BLaER1 treated with 17β-estradiol and CSF1 and Interleukin-3, amounts not matched to agents 10 nM and 100 nM (cell line): Measurements from ENCODE around the gene WNT7B.

Experiments used
- H3K27ac ChIP-seq, 11 experiments: shearing (Covaris generic); formaldehyde crosslinking; 2 replicates each; pipeline ENCODE4 v1.8.1; 2022
- H3K27me3 ChIP-seq, 11 experiments: shearing (Covaris generic); formaldehyde crosslinking; 2 replicates each; pipeline ENCODE4 v1.8.1; 2022
- H3K36me3 ChIP-seq, 11 experiments: shearing (Covaris generic); formaldehyde crosslinking; 2 replicates each; pipeline ENCODE4 v1.8.1; 2022
- H3K4me1 ChIP-seq, 10 experiments: shearing (Covaris generic); formaldehyde crosslinking; 2 replicates each; pipeline ENCODE4 v1.8.1; 2022
- H3K4me2 ChIP-seq, 11 experiments: shearing (Covaris generic); formaldehyde crosslinking; 2 replicates each; pipeline ENCODE4 v1.8.1; 2022
- H3K4me3 ChIP-seq, 10 experiments: shearing (Covaris generic); formaldehyde crosslinking; 2 replicates each; pipeline ENCODE4 v1.8.1; 2022
- H3K9ac ChIP-seq, 11 experiments: shearing (Covaris generic); formaldehyde crosslinking; 2 replicates each; pipeline ENCODE4 v1.8.1; 2022
- H3K9me3 ChIP-seq, 11 experiments: shearing (Covaris generic); formaldehyde crosslinking; replicated peaks in 1 of 11; 2 replicates each; pipeline ENCODE4 v1.8.1; 2022
- H4K20me1 ChIP-seq, 11 experiments: shearing (Covaris generic); formaldehyde crosslinking; 2 replicates each; pipeline ENCODE4 v1.8.1; 2022
- Cebpa-rat ChIP-seq, 11 experiments: shearing (Covaris generic); IDR thresholded peaks; 2 replicates each; pipeline ENCODE4 v1.8.1; 2022

Gene WNT7B

GRCh38 chr22:45889539-45890350 is 87.2 kb downstream of the WNT7B start:
- peaks cover 28 to 59% (median 43%) of the 10 kb centered on the region in 11 experiments for H3K27me3 ChIP-seq
- peaks cover 12 to 33% (median 23%) of the 10 kb centered on the region in 10 experiments for H3K4me1 ChIP-seq
- no peak overlapping the region for H3K4me3 ChIP-seq
- no peak overlapping the region for H3K4me2 ChIP-seq
- H3K9me3 ChIP-seq, result no peaks in the 10 kb centered on the region
- no peak overlapping the region for H3K27ac ChIP-seq
- H4K20me1 ChIP-seq, result peaks cover 0 to 64% (median 12%) of the 10 kb centered on the region in 11 experiments; a peak in 15 of 22 replicates
- H3K36me3 ChIP-seq, result no peaks in the 10 kb centered on the region
- no peak for TF ChIP-seq Cebpa-rat (IDR thresholded peaks at IDR 0.05)
- H3K9ac ChIP-seq, result no peak overlapping the region

GRCh38 chr22:45889093-45889538 is 87.8 kb downstream of the WNT7B start:
- H4K20me1 ChIP-seq, result peaks cover 0 to 70% (median 15%) of the 10 kb centered on the region in 11 experiments; a peak in 15 of 22 replicates
- H3K27me3 ChIP-seq, result peaks cover 28 to 56% (median 40%) of the 10 kb centered on the region in 11 experiments
- no peak for TF ChIP-seq Cebpa-rat (IDR thresholded peaks at IDR 0.05)
- no peak overlapping the region for H3K9ac ChIP-seq
- H3K27ac ChIP-seq, result no peak overlapping the region
- H3K4me1 ChIP-seq, result peaks cover 12 to 39% (median 25%) of the 10 kb centered on the region in 10 experiments
- no peaks in the 10 kb centered on the region for H3K36me3 ChIP-seq
- no peak overlapping the region for H3K4me2 ChIP-seq
- H3K4me3 ChIP-seq, result no peak overlapping the region
- no peaks in the 10 kb centered on the region for H3K9me3 ChIP-seq

- H3K27ac ChIP-seq, result no peak overlapping the region
Measured at GRCh38 chr22:45888221-45889092, 88.5 kb downstream of the WNT7B start.

GRCh38 chr22:45887202-45888131 is 89.5 kb downstream of the WNT7B start:
- peaks cover 0 to 77% (median 16%) of the 10 kb centered on the region in 11 experiments; a peak in 15 of 22 replicates for H4K20me1 ChIP-seq
- H3K4me3 ChIP-seq, result no peak overlapping the region
- no peaks in the 10 kb centered on the region for H3K36me3 ChIP-seq
- H3K4me1 ChIP-seq, result peaks cover 11 to 32% (median 19%) of the 10 kb centered on the region in 10 experiments
- TF ChIP-seq Cebpa-rat (IDR thresholded peaks at IDR 0.05), result no peak
- H3K9ac ChIP-seq, result no peak overlapping the region
- 0 out of 22 replicates have a peak overlapping the region, but pooled peaks of 1 of the 11 experiments have one; percentile 15 for H3K4me2 ChIP-seq
- H3K9me3 ChIP-seq, result no peaks in the 10 kb centered on the region
- peaks cover 32 to 55% (median 46%) of the 10 kb centered on the region in 11 experiments for H3K27me3 ChIP-seq
- no peak overlapping the region for H3K27ac ChIP-seq

More at GRCh38 chr22:45888221-45889092, 88.5 kb downstream of the WNT7B start:
- 0 out of 22 replicates have a peak overlapping the region, but pooled peaks of 1 of the 11 experiments have one; percentile 15 for H3K4me2 ChIP-seq
- no peak overlapping the region for H3K4me3 ChIP-seq
- peaks cover 0 to 76% (median 18%) of the 10 kb centered on the region in 11 experiments; a peak in 15 of 22 replicates for H4K20me1 ChIP-seq
- H3K4me1 ChIP-seq, result peaks cover 12 to 39% (median 25%) of the 10 kb centered on the region in 10 experiments
- no peaks in the 10 kb centered on the region for H3K36me3 ChIP-seq
- H3K9me3 ChIP-seq, result no peaks in the 10 kb centered on the region
- TF ChIP-seq Cebpa-rat (IDR thresholded peaks at IDR 0.05), result no peak
- H3K27me3 ChIP-seq, result peaks cover 28 to 55% (median 42%) of the 10 kb centered on the region in 11 experiments
- H3K9ac ChIP-seq, result no peak overlapping the region

- Histone ChIP-seq H3K9ac (no peak overlapping the region), H3K27ac (no peak overlapping the region), H3K9me3 (no peaks in the 10 kb centered on the region), H3K4me3 (no peak overlapping the region), H3K4me1 (peaks cover 2 to 22% (median 10%) of the 10 kb centered on the region in 10 experiments; a peak in 18 of 20 replicates), H3K4me2 (no peak overlapping the region), H4K20me1 (peaks cover 0 to 77% (median 10%) of the 10 kb centered on the region in 11 experiments; a peak in 13 of 22 replicates), H3K36me3 (no peaks in the 10 kb centered on the region), H3K27me3 (peaks cover 32 to 55% (median 46%) of the 10 kb centered on the region in 11 experiments)
- TF ChIP-seq Cebpa-rat (IDR thresholded peaks at IDR 0.05), result no peak
Measured at GRCh38 chr22:45886540-45886939, 90.4 kb downstream of the WNT7B start.

- peaks cover 32 to 55% (median 46%) of the 10 kb centered on the region in 11 experiments for H3K27me3 ChIP-seq
- peaks cover 0 to 77% (median 13%) of the 10 kb centered on the region in 11 experiments; a peak in 14 of 22 replicates for H4K20me1 ChIP-seq
- H3K4me3 ChIP-seq, result no peak overlapping the region
- no peak for TF ChIP-seq Cebpa-rat (IDR thresholded peaks at IDR 0.05)
- no peak overlapping the region for H3K4me2 ChIP-seq
- H3K4me1 ChIP-seq, result peaks cover 0 to 24% (median 9%) of the 10 kb centered on the region in 10 experiments; a peak in 12 of 20 replicates
- H3K9ac ChIP-seq, result no peak overlapping the region
- no peak overlapping the region for H3K27ac ChIP-seq
- H3K36me3 ChIP-seq, result no peaks in the 10 kb centered on the region
- H3K9me3 ChIP-seq, result no peaks in the 10 kb centered on the region
Measured at GRCh38 chr22:45885941-45886395, 91.0 kb downstream of the WNT7B start.

GRCh38 chr22:45885171-45885840 is 91.7 kb downstream of the WNT7B start:
- Histone ChIP-seq H3K27me3 (peaks cover 36 to 55% (median 48%) of the 10 kb centered on the region in 11 experiments), H3K4me1 (peaks cover 0 to 31% (median 10%) of the 10 kb centered on the region in 10 experiments; a peak in 12 of 20 replicates), H3K27ac (no peak overlapping the region), H3K4me2 (peak overlapping the region in 4 of 11 experiments; percentile 15 to 45 (median 28); a peak in 6 of 22 replicates), H3K9me3 (no peaks in the 10 kb centered on the region), H3K9ac (no peak overlapping the region), H3K36me3 (no peaks in the 10 kb centered on the region), H4K20me1 (peaks cover 0 to 84% (median 20%) of the 10 kb centered on the region in 11 experiments; a peak in 15 of 22 replicates), H3K4me3 (no peak overlapping the region)
- no peak for TF ChIP-seq Cebpa-rat (IDR thresholded peaks at IDR 0.05)
